NCI-H1092 treated with DMSO at 0.1 percent for 48 hours (cell line): ENCODE measurements around the gene NFKBIB.
"Not testable (repeated sequence)": the region's sequence is repeated elsewhere in the genome, so short reads cannot be mapped to it uniquely, and the experiment has no call there.

ENCODE experiments used
- DNase-seq: peaks from one replicate; lab custom pipeline; 2025; lab: John Stamatoyannopoulos, UW

The NFKBIB gene, protein sequence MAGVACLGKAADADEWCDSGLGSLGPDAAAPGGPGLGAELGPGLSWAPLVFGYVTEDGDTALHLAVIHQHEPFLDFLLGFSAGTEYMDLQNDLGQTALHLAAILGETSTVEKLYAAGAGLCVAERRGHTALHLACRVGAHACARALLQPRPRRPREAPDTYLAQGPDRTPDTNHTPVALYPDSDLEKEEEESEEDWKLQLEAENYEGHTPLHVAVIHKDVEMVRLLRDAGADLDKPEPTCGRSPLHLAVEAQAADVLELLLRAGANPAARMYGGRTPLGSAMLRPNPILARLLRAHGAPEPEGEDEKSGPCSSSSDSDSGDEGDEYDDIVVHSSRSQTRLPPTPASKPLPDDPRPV

DNA sequence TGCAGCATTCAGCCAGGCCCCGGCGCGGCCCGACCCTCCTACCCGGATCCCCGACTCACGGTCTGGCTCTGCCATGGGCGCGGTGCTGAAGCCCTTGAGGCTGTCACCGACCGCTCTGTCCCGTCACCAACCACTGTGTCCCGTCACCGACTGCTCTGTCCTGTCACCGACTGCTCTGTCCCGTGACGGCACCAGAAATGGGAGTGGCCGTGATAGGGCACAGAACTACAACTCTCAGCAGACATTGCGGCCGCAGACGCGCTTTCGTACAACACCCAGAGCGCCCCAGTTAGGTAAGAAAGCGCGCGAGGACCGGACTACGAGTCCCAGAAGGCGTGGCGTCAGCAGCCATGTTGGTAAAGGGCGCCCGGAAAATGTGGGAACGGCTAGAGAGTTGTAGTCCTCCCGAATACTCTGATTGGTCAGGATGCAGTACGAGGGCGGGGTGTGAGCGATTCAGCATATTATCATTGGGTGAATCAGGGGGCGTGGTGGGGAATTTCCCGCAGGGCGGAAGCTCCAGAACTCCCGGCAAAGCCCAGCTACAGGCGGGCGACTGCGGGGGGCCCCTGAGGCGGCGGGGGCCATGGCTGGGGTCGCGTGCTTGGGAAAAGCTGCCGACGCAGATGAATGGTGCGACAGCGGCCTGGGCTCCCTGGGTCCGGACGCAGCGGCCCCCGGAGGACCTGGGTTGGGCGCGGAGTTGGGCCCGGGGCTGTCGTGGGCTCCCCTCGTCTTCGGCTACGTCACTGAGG is at the start of gene NFKBIB, which contains the start of gene SIRT2:
NFKBIB (plus strand) TSS at position 523 of the 755 bp plus-strand sequence; CDS start at position 587, 64 bp downstream.
SIRT2 (minus strand) TSS at position 172 of the 755 bp plus-strand sequence; CDS start at position 75, 97 bp downstream.
- DNase-seq, result peak; percentile 97

DNA sequence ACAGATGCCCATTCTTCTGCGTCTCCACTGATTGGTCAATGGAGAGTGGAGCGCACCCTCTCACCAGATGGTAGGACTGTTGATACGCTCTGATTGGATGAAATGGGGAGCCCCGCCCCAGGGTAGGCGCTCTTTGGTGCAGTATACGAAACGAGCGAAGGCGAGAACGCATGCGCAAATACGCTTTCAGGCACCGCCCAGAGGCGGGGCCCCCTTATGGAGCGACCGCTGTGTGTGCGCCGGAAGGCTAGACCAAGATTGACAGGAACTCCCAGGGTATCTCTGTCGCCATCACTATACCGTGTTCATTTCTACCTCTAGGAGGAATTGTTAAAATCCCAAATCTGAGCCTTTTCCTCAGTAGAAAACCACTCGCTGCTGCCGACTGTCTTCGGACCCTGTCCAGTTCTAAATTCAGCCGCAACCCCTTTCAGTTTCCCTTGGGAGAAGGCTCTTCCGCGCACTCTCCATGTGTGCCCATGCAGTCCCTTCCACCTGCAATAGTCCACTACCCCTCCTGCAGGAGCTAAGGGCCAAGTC is 49.3 kb upstream of the NFKBIB start:
- no peak for DNase-seq

- DNase-seq, result peak; percentile 68
Observed at GRCh38 chr19:38850976-38851621, 48.7 kb upstream of the NFKBIB start.

DNA sequence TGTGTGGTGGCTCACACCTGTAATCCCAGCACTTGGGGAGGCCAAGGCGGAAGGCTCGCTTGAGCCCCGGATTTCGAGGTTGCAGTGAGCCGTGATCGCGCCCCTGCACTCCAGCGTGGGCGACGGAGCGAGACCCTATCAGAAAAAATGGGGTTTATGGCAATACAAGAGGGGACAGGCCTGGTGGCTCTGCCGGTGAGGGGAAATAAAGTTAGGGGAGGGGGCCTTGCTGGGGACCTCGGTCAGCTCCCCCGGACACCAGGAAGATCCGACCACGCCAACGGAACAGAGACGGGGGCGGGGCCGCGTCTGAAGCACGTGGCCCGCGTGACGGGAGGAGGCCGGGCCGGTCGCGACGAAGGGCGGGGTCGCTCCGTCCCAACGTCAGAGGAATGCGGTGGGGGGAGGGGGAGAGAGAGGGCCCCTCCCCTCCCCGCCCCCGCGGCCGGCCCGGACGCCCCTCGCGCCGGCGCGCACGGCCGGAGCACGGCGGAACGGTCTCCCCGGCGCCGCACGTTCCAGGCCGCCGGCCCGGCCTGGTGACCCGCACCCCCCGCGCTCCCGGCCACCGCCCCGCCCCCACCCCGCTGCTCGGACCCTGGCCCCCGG is 48.0 kb upstream of the NFKBIB start:
- DNase-seq, result peak; percentile 59

DNA sequence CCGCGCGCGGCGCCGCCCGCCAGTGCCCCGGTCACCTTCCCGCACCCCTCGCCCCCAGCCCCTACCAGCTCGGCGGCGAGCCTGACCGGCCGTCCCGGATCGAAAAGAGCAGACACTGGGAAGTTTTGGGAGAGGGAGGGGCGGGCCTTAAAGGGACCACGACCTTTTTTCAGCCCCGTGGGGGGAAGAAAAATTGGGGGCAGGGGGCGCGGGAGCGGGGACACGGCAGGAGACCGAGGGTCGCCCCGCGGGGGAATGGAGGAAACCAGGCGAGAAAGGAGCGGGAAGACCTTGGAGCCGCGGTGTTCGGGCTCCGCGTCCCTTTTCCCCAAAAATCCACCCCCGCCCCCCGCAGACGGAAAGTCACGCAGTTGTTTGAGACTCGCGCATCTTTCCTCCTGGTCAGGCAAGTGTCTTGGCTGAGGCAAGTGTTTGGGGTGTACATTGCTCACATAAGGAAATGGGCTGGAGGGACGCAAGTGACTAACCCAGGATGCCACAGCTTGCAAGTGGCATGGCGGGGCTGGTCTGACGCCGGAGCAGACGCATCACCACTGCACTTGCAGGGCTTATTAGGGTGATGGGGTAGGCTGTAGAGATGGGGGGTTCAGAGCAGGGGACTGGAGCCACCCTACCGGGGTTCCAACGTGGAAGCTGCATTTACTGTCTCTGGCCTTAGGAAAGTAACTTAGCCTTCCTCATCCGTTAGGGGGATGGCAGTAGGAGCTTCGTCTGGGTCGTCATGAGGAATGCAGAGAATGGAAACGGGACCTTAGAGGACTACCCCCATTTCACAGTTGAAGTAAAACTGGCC is 47.3 kb upstream of the NFKBIB start:
- DNase-seq, result no peak

DNA sequence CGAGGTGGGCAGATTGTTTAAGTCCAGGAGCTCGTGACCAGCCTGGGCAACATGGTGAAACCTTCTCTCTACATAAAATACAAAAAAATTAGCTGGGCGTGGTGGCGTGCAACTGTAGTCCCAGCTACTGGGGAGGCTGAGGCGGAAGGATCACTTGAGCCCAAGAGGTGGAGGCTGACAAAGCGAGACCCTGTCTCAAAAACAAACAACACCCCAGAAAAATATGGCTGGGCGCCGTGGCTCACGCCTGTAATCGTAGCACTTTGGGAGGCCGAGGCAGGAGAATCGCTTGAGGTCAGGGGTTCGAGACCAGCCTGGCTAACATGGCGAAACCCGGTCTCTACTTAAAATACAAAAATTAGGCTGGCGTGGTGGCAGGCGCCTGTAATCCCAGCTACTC is 46.6 kb upstream of the NFKBIB start:
- no peak for DNase-seq

GRCh38 chr19:38854961-38855360 is 44.8 kb upstream of the NFKBIB start:
- DNase-seq, result not testable (repeated sequence)

- not testable (repeated sequence) for DNase-seq
Observed at GRCh38 chr19:38855751-38856150, 44.0 kb upstream of the NFKBIB start.

GRCh38 chr19:38856813-38857212 is 43.0 kb upstream of the NFKBIB start:
- DNase-seq, result no peak

GRCh38 chr19:38859631-38860204 is 40.1 kb upstream of the NFKBIB start:
- not testable (repeated sequence) for DNase-seq

DNA sequence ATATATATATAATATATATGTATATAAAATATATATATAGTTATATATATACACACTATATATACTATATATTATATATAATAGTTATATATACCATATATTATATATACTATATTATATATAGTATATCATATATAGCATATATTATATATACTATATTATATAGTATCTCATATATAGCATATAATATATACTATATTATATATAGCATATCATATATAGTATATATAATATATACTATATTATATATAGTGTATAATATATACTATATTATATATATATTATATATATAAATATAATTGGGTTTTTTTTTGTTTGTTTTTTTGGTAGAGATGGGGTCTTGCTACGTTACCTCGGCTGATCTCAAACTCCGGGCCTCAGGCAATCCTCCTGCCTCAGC is 38.4 kb upstream of the NFKBIB start:
- no peak for DNase-seq

DNA sequence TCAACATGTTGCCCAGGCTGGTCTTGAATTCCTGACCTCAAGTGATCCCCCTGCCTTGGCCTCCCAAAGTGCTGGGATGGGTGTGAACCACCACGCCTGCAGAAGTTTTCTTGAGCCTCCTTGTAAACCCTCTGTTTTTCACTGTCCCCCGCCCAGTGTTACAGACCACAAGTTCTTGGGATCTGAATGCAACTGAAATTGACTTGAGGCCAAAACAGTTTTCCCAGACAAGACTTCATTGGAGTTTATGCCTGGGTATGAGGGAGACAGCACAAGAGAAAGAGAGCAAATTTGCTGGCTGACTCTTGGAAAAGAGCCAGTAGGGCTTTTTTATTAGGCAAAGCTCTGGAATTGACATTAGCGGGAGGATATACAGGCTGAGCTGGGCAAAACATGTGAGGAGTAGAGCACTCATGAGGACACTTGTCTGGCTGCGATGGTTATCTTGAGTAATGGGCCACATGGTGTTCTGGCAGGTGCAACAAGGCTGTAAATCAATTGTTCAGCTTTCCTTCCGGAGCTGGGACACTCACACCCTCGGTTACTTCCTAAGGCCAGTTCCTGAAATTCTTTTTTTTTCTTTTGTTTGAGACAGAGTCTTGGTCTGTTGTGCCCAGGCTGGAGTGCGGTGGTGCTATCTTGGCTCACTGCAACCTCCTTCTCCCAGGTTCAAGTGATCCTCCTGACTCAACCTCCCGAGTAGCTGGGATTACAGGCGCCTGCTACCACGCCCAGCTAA is 37.3 kb upstream of the NFKBIB start:
- peak; percentile 50 for DNase-seq

GRCh38 chr19:38867171-38867780 is 32.5 kb upstream of the NFKBIB start:
- no peak for DNase-seq

DNA sequence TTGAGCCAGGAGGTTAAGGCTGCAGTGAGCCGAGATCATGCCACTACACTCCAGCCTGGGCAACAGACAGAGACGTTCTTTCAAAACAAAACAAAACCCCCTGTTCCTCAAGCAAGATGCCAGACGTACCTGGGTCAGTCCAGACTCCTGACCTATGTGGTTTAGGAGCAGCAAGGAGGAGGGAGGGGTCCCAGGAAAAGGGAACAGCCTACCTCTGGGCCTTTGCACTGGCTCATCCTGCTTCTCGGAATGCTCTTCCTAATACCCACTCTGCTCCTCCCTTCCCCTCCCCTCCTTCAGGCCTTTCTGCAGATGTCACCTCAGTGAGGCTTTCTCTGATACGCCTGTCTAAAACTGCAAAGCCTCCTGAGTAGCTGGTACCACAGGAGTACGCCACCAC is 31.2 kb upstream of the NFKBIB start:
- no peak for DNase-seq

- no peak for DNase-seq
Observed at GRCh38 chr19:38869160-38869835, 30.5 kb upstream of the NFKBIB start.

DNA sequence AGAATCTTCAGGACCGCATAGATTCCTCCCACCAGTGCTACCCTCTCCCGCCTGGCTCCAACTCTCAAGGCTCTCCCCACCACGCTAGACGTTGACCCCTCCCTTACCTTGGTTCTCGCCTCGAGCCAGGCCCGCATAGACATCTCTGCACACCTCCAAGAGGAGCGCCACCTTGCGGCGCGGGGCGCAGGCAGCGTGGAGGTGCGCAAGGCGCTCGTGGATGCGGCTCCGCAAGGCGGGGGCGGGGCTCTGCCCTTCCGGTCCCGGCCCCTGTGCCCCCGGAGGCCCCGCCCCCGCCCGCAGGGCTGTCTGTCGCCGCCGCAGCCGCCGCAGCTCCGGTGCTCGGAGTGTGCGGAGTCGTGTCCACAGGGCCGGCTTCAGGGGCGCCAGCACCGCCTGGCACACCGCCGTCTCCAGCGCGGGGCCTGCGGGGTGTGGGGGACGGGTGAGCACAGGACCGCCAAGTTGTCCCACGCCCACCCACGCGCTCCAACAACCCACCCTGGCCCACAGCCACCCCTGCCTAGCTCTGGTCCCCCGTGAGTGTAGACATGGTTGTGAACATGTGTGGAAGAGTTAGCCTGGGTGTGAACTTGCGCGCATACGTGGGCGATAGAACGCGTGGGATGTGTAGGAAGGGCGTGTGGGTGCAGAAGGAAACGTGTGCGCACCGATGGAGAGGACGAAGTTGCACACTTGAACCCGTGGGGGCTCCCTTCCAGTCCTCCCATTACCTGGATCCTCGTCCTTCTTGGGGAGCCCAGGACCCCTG is 29.7 kb upstream of the NFKBIB start:
- DNase-seq, result no peak

- no peak for DNase-seq
Observed at GRCh38 chr19:38870612-38871011, 29.2 kb upstream of the NFKBIB start.

GRCh38 chr19:38873400-38873799 is 26.4 kb upstream of the NFKBIB start:
- not testable (repeated sequence) for DNase-seq
